GM21529 (cell line): Measurements from ENCODE around the gene KIF5A.

Source experiments
- ATAC-seq: cut with Tn5 transposase; IDR thresholded peaks from one replicate; pipeline ENCODE4 v1.9.1; 2021; ENCODE audit not compliant: unreplicated experiment

The KIF5A gene

DNA sequence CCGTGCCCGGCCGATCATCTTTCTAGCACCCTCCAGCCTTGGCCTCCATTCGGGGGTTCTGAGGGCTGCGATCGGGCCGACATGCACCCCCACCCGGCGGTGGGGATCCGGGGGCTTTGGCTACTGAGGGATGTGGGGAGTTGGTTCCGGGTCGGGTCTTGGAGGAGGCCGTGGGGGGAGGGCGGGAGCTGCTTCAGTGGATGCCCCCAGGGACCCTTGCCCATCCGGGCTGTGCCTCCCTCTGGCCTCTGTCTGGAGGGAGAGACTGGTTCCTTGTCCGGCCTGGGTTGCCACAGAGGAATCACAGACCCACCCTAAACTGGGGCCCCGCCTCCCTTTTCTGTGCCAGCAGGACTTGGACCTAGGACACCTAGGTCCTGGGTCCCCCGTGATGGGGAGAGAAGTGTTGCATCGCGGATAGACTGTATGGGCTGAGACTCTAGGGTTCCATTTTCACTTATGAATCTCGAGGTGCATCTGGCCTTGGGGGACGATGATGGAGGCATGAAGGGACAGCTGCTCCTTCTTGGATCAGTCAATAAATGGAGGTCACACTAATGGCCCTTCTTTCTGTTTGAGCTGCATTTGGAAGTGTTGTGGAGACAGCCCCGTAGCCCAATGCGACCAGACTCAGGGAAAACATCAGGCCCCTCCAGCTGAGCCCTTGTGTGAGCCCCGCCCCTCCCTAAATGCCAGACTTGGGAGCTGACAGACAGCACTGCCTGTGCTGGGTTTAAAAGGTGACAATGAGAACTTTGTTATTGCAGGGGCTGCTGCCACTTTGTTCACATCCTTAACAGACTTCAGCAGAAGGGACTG is 55.4 kb downstream of the KIF5A start:
- ATAC-seq: no peak

DNA sequence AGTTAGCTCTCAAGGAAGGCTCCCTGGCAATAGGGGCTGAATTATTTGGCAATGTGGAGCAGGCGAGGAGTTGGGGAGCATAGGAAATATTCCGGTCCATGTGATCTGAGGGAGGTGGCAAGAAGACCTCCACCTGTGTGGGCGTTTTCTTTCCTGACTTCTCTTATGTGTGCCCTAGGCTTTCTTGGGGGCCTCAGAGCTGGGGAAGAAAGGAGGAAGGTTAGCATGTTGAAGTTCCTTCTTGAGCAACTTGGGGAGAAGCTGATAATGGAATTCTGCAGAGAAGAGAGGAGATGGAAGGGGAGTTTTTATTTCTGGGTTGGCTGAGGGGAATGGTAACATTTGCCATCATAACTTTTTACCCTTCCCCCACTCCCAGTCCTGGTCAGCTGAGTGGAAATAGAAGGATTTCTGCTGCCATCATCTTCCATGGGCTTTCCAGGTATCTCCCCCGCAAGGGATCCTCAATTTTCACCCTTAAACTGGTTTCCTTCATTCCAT is 56.0 kb downstream of the KIF5A start:
- ATAC-seq: no peak

DNA sequence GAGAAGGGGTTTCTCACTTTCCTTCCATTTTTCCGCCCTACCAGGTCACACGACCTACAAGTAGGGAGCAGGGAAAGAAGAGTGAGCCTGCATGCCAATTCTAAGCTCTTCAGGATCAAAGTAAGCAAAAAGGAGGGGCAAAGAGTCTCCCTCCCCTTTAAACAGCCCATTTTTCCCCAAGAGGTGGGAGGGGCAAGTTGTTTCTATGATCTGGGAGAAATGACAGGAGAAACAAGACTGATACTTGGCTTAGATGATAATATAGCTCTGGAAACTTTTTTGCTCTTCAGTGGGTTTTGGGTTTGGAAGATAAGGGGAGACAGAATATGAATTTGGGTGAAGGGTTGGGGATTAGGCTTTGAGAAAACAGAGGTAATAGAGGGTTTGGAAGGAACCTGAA is 56.6 kb downstream of the KIF5A start:
- ATAC-seq: no peak

DNA sequence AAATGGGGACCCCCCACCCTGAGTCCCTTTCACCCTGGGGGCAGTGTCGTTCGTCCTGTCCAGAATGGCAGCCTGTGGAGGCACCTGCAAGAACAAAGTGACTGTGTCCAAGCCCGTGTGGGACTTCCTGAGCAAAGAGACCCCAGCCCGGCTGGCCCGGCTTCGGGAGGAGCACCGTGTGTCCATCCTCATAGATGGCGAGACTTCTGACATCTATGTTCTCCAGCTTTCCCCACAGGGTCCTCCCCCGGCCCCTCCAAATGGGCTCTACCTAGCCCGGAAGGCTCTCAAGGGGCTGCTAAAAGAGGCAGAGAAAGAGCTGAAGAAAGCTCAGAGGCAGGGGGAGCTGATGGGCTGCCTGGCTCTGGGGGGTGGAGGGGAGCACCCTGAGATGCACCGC is 57.0 kb downstream of the KIF5A start:
- no peak for ATAC-seq

DNA sequence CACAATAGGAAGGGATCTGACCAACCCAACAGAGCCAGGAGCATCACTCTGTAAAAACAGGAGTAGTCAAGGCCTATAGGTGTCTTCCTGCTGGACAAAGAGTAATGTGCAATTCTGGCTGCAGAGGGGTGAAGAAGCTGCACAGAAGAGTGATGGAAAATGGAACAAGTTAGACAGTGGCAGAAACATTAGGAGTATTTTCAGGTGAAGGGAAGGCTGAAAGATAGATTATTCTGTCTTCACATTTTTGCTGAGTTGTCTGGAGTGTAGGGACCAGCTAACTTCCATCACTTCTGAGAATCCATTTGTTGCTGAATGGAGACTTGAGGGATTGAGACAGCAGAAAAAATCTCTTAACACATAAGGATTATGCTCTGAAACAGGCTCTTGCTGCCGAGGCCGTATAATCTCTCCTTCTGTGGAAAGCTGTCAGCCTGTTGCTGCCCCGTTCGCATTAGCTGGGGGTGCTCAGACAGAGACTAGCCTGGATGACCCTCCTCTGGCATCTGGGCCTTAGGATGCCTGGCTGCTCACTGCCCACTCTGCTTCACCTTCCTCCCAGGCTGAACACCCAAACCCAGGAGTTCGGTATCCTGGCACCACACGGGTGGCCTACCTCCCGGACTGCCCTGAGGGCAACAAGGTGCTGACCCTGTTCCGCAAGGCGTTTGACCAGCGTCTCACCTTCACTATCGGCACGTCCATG is 58.3 kb downstream of the KIF5A start:
- ATAC-seq: no peak

DNA sequence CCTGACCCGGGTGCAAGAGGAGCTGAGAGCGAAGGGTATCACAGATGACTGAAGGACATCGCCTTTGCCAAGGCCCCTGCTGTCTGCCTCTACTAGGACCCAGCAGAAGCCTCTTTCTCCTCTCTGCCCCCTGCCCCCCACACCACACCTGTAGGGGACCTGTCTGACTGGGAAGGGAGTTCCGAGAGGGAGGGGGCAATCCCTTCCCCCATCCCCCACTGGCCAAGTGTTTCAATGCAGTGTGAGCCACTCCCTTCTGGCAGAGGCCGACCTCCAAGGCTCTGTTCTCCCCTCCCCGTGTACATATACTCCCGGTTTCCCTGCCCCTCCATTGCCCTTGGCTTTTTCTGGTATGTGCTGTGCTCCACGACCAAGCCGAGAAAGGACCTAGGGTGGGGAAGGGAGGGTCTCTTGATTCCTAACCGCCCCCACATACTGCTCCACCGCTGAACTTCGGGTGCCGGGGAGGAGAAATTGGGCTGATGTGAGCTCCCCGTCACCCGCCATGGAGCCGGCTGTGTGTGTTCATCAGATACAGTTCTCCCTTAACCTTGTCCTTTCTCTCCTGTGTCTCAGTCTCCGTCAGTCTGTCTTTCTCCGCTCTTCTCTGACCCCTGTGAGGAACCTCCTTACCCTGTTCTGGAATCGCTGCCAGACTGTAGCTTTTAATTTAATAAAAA is 59.4 kb downstream of the KIF5A start:
- ATAC-seq: no peak

DNA sequence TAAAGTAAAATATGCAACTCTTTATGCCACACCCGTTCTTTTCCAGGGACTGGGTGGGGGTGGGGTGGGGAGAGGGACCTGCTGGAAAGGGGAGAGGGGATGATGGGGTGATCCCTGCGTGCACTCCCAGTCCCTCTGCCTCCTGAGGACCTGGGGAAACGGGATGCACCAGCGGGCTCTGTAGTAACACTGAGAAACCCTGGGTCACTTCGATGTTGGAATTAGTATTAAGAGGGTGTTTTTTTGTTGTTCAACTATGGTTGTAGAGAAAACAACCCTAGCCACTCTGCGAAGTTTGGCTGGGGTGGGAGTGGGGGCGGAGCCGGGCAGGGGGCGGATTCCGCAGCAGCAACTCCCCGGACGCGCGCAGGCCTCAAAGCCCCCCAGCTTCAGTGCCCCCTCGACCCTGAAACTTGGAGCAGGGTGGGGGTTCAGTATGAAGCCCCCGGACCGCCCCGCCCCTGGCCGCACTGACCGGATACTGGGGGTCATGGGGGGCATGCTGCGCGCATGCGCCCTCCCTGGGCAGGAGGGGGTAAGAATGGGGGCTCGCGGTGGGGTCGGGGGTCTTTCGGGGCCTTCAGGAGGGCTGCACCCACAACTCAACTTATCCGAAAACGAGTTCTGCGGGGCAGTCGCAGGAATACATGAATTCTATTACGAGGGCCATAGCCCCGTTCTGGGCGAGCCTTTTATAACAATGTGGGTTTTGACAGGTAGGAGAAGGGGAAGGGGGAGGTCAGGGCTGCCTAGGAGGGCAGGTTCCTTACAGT is 60.1 kb downstream of the KIF5A start:
- ATAC-seq: no peak

DNA sequence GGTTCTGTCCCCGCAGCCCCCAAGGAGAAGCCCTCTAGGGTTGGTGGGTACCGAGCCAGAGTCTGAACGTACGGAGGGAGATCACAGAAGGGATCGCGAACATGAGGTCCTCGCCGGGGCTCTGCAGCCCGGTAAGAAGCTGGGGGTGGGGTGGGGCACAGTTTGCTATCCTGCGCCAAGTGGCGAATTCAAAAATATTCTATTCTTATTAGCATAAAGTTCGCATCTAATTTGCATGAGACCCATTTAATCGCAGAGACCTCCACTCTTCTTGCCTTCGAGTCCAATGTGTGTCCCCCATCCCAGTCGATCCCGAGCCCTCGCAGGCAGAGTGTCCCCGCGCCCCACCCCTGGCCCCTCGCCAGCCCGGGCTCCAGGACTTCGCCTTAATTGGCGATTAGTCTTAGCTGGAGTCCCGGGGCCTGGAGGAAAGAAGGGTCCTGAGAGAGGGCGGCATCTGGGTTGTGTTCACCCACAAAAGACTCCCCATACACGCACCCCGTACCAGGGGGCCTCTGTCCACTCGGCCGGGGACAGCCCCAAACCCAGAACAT is 60.8 kb downstream of the KIF5A start:
- no peak for ATAC-seq

DNA sequence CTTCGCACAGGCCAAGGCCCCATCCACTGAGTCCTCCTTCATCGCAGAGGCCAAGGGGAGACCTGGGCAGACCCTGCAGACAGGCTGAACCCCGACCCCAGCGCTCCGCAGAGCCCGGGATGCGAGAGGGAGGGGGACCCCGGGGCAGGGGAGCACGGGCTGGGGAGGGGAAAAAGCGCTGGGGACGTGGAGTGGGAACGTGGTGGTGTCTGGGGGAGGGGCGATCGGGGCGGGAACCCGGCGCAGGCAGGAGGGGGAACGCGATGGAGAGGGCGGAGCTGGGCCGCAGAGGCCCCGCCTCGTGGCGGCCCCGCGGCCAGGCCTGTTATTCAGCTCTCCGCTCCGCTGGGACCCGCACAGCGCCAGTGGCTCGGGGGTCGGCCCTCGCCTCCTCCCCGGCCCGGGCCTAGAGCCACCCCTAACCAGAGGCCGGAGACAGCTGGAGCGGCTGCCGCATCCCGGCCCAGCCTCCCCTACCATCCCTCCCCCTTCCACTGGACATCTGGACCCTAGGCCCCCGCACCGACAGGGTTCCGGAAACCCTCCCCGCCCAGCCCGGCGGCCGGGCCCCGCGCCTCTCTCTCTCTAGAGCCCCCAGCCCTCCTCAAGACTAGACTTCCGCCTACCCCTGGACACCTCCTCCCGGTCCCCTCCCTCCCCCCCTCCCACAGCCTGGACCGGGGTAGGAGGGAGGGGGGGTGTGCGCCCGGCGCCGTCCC is 61.4 kb downstream of the KIF5A start, which contains the start of gene ARHGEF25:
ARHGEF25 (plus strand) TSS at position 328 of the 719 bp plus-strand sequence. CDS start 460 bp downstream, outside the sequence.
- peak; percentile 39 for ATAC-seq

DNA sequence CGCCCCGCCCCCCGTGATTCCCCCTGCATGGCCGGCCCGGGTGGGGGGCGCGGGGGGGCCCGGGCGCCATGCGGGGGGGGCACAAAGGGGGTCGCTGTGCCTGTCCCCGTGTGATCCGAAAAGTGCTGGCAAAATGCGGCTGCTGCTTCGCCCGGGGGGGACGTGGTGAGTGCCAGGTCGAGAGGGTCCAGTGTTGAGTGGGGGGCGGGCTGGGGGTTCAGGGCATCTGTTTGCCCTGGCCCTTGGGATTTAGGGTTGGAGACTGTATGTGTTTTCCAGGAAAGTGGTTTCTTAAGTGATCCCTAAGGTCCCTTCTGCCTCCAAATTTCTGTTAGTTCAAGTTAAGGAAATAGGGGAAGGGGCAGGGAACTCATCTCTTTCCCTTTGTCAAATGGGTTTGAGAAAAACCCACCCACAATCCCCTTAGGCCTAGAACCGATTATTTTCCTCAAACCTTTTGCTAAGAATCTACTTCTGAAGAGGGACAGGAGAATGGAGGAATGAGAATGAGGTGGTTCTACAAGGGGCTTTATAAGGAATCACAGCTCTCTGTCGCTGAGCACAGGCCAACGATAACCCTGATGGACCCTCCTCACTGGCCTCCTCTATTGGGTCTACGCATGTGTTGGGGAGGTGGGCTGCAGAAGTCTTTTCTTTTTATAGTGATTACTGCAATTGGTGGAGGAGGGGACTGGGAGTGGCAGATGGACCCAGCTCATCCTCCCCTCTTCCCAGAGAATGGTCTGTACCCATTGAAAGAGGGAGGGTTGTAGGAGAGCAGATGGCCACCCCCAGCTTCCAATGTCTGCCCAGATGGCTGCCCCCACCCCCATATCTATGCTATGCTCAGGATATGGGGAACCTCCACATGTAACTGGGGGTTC is 62.2 kb downstream of the KIF5A start:
- ATAC-seq: no peak

DNA sequence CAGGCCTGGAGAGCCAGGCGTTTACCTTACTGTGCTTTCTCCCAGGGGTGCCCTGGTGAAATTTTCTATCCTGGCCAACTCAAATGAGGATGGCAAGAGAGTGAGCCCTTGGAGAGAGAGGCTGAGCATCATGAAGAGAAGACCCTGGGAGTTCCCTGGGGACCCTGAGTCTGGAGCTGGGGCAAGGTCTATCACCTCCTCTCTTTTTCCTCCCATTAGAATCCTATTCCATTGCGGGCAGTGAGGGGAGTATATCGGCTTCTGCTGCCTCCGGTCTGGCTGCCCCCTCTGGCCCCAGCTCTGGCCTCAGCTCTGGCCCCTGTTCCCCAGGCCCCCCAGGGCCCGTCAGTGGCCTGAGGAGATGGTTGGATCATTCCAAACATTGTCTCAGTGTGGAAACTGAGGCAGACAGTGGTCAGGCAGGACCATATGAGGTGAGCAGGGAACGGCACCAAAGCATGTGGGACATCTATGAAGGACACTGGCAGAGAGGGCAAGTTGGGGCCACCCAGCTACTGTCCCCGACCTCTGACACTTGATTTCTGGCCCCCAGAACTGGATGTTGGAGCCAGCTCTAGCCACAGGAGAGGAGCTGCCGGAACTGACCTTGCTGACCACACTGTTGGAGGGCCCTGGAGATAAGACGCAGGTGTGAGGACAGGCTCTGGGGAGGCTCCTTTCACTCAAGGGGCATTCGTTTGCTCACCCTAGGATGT is 63.0 kb downstream of the KIF5A start:
- ATAC-seq: no peak

DNA sequence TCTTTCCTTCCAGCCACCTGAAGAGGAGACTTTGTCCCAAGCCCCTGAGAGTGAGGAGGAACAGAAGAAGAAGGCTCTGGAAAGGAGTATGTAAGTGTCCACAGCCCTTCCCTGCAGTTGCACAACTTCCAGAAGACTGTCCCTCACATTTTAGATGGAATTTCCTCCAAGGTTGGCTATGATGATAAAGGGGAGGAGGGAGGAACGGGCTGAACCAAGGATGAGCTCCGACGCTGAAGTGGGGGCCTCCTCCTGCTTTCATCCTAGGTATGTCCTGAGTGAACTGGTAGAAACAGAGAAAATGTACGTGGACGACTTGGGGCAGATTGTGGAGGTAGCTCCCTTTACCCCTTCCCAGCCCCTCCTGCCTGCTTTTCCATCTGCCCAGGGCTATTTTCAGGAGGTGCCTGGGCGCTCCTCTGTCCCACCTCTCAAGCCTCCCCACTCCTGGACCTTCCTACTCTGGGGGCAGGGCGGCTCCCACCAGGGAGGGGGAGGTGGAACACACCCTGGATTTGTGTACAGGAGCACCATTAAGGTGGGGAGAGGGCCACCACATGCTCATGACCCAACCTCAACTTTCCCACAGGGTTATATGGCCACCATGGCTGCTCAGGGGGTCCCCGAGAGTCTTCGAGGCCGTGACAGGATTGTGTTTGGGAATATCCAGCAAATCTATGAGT is 63.7 kb downstream of the KIF5A start:
- no peak for ATAC-seq

DNA sequence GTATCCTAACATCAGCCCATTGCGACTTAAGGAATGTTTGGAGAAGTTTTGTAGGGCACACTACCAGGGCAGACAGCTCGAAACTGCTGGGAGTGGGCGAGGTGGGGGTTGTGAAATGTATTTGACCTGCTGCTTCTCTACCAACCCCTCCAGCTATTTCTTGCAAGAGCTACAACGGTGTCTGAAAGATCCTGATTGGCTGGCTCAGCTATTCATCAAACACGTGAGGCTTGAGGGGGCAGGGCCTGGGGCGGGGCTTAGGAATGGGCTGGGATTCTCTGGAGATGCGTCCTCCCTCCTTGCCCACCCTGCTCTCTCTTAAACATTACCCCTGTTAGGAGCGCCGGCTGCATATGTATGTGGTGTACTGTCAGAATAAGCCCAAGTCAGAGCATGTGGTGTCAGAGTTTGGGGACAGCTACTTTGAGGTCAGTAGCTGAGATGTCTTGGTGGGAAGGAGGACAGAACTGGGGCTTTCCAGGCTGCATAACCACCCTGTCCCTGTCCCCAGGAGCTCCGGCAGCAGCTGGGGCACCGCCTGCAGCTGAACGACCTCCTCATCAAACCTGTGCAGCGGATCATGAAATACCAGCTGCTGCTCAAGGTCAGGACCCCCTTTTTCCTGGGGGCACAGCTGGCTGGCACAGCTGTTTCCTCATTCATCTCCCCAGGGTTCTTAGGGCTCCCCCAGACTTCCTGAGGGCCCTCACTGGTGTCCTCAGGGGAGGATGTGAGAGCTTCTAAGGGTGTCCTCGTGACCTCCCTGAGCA is 64.5 kb downstream of the KIF5A start:
- peak; percentile 56 for ATAC-seq

DNA sequence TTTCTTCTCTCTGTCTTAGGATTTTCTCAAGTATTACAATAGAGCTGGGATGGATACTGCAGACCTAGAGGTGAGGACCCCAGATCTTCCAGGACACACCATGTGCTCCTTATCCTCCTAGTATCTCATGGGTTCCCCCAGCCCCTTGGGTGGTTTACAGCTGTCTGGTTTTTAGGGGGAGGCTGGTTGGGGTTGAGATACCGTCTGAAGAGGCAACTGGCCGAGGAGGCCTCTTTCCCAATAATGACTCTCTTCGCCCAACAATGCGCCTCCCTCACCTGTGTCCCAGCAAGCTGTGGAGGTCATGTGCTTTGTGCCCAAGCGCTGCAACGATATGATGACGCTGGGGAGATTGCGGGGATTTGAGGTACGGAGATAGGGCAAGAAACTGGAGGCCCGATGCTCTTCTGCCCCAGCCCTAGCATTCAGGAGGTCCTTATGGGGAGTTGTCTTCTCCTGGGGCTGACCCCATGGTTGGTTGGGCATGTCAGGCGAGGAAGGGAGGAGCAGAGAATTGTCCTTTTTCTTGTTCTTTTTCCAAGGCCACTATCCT is 65.2 kb downstream of the KIF5A start:
- ATAC-seq: no peak

DNA sequence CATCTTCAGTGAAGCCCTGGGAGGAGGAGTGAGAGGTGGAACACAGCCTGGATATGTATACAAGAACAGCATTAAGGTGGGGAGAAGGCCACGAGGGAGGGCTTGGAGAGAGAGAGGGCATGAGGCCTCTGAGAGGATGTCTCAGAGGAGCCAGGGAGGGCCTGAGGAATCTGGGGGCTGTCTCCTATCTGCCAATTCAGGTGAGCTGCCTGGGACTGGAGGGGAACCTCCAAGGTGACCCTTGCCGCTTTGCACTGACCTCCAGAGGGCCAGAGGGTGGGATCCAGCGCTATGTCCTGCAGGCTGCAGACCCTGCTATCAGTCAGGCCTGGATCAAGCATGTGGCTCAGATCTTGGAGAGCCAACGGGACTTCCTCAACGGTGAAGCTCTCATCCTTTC is 65.8 kb downstream of the KIF5A start:
- ATAC-seq: no peak

DNA sequence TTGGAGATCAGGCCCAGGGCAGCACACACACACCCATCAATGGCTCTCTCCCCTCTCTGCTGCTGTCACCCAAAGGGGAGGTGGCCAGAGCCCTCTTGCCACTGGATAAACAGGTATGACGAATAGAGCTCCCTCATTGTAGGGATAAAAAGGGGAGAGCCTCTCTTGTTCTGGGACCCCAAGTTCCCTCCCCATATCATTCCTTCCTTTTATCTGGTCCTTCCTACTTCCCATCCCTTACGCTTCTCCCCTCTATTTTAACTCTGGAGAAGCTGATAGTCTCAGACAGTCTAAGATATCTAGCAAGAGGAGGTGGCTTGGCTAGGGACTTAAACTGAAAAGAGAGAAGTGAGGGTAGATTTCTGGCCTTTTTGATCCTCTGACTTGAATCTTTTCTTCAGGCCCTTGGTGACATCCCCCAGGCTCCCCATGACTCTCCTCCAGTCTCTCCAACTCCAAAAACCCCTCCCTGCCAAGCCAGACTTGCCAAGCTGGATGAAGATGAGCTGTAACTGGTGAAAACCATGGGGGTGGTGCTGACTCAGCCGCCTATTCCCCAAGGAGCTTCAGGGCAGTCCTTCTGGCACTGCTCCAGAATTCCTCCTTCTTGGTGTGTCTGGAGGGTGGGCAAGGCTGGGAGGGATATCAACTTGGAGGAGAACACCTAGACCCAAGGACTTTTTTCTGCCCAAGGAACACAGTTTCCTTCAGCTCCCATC is 66.7 kb downstream of the KIF5A start:
- ATAC-seq: no peak
